ENCODE measurements around the gene RICTOR. TPM values are rescaled to one million over a fixed set of nuclear protein-coding genes. Genes with fewer than 3 reads are reported as not detected.

The RICTOR gene, protein sequence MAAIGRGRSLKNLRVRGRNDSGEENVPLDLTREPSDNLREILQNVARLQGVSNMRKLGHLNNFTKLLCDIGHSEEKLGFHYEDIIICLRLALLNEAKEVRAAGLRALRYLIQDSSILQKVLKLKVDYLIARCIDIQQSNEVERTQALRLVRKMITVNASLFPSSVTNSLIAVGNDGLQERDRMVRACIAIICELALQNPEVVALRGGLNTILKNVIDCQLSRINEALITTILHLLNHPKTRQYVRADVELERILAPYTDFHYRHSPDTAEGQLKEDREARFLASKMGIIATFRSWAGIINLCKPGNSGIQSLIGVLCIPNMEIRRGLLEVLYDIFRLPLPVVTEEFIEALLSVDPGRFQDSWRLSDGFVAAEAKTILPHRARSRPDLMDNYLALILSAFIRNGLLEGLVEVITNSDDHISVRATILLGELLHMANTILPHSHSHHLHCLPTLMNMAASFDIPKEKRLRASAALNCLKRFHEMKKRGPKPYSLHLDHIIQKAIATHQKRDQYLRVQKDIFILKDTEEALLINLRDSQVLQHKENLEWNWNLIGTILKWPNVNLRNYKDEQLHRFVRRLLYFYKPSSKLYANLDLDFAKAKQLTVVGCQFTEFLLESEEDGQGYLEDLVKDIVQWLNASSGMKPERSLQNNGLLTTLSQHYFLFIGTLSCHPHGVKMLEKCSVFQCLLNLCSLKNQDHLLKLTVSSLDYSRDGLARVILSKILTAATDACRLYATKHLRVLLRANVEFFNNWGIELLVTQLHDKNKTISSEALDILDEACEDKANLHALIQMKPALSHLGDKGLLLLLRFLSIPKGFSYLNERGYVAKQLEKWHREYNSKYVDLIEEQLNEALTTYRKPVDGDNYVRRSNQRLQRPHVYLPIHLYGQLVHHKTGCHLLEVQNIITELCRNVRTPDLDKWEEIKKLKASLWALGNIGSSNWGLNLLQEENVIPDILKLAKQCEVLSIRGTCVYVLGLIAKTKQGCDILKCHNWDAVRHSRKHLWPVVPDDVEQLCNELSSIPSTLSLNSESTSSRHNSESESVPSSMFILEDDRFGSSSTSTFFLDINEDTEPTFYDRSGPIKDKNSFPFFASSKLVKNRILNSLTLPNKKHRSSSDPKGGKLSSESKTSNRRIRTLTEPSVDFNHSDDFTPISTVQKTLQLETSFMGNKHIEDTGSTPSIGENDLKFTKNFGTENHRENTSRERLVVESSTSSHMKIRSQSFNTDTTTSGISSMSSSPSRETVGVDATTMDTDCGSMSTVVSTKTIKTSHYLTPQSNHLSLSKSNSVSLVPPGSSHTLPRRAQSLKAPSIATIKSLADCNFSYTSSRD (N-terminal part only)
- 10 to 100 TPM; 51.4 to 70.9 (median 60.1) TPM for total RNA-seq
- polyA plus RNA-seq = 1 to 10 TPM; 6.3 to 8.7 (median 7.6) TPM
- long read RNA-seq, donor 1 = 0 reads
- long read RNA-seq, donor 2 = 0 reads

DNA sequence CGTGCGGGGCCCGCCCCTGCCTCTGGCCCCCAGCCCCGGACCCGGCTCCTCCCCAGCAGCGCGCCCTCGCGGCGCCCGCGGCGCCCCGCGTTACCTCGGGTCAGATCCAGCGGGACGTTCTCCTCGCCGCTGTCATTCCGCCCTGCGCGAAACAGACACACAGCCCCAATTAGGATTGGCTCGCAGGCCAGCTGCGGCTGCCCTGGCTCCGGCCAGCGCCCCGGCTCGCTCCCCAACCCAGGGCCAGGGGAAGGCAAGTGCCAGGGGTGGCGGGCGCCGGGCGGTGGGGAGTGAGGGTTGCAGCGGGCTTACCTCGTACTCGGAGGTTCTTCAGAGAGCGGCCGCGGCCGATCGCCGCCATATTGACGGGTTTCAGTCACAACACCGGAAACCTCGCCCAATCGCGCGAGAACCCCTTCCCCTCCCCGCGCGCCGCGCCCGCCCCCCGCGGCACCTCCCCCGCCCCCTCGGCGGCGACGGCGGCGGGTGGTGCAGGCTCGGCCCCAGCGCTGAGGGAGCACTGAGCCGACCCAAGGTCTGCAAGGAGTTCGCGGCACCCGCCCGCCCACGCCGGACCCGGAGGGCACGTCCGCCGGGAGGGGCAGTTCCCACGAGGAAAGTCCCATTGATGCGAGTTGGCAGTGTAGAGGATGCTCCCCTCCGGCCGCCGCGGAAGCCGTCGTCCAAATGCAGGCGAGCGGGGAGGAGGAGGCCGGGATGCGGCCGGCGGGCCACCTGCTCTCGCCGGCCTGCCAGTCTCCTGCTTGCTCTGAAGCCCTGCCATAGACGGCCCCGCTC, at the start of gene RICTOR:
RICTOR (minus strand) TSS at position 383 of the 798 bp plus-strand sequence; CDS start at position 361, 22 bp downstream.
- Histone ChIP-seq H3K36me3 (peaks cover 0 to 8% (median 1%) of the 10 kb centered on the region in 6 donors), H3K4me3 (peak within 1 kb of the TSS; percentile 66 to 91 (median 84)), H3K27ac (peak within 1 kb of the TSS; percentile 97 to 100 (median 99)), H3K4me1 (peaks cover 24 to 72% (median 52%) of the 10 kb centered on the region in 6 donors), H3K9me3 (no peaks in the 10 kb centered on the region), H3K27me3 (replicated peaks in 1 of 7) (peaks cover 0 to 2% (median 0%) of the 10 kb centered on the region in 7 donors)
- intact Hi-C loops (cut with DNase I; ENCODE audit: low total_unique reads) = no loop called here
- peak; percentile 98 for DNase-seq
- TF ChIP-seq POLR2AphosphoS5 (IDR thresholded peaks at IDR 0.05) = peak; percentile 89 to 97 (median 94)
- TF ChIP-seq POLR2A (IDR thresholded peaks at IDR 0.05) = peak in 2 of 3 donors; percentile 2 to 71
- TF ChIP-seq, protein P1, sequence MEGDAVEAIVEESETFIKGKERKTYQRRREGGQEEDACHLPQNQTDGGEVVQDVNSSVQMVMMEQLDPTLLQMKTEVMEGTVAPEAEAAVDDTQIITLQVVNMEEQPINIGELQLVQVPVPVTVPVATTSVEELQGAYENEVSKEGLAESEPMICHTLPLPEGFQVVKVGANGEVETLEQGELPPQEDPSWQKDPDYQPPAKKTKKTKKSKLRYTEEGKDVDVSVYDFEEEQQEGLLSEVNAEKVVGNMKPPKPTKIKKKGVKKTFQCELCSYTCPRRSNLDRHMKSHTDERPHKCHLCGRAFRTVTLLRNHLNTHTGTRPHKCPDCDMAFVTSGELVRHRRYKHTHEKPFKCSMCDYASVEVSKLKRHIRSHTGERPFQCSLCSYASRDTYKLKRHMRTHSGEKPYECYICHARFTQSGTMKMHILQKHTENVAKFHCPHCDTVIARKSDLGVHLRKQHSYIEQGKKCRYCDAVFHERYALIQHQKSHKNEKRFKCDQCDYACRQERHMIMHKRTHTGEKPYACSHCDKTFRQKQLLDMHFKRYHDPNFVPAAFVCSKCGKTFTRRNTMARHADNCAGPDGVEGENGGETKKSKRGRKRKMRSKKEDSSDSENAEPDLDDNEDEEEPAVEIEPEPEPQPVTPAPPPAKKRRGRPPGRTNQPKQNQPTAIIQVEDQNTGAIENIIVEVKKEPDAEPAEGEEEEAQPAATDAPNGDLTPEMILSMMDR (IDR thresholded peaks at IDR 0.05 in 8 of 11, conservative IDR thresholded peaks at IDR 0.05 in 3 of 11) = peak in 1 of 11 experiments; percentile 11
- WGBS, 5 donors = 0 to 1% (median 0%) methylated on average over 41 to 94 of the region's 94 CpGs

DNA sequence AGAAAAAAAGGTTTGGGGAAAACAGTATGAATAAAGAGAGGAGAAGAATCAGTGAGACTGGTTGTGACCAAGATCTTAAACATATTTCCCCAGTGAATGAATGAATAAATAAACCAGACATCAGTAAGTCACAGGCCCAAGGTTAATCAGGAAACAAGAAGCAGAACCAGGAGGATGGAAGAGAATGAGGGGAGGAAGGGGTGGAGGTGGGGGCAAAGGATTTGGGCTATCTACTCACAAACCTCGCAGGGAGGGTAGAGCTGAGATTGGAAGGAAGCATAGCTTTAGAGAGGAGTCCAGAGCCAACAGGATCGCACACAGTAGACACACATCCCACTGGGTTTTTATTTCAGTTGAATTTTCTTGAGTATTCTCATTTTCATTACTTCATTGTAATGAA, 47.7 kb upstream of the RICTOR start:
- Histone ChIP-seq H3K9me3 (no peaks in the 10 kb centered on the region), H3K27me3 (replicated peaks in 1 of 7) (no peaks in the 10 kb centered on the region), H3K27ac (no peak overlapping the region), H3K4me3 (no peak overlapping the region), H3K4me1 (no peaks in the 10 kb centered on the region), H3K36me3 (peaks cover 0 to 98% (median 8%) of the 10 kb centered on the region in 6 donors)
- intact Hi-C loops (cut with DNase I; ENCODE audit: low total_unique reads) = no loop called here
- no peak for DNase-seq
- TF ChIP-seq POLR2AphosphoS5 (IDR thresholded peaks at IDR 0.05) (no peak), POLR2A (IDR thresholded peaks at IDR 0.05) (no peak)
- TF ChIP-seq, protein P1 (IDR thresholded peaks at IDR 0.05 in 8 of 11, conservative IDR thresholded peaks at IDR 0.05 in 3 of 11) = no peak
- WGBS, 5 donors = 74 to 89% (median 79%) methylated on average over 2 of the region's 2 CpGs

GRCh38 chr5:39121315-39121714, 47.1 kb upstream of the RICTOR start:
- Histone ChIP-seq H3K27ac (no peak overlapping the region), H3K36me3 (peaks cover 0 to 98% (median 11%) of the 10 kb centered on the region in 6 donors), H3K9me3 (no peaks in the 10 kb centered on the region), H3K4me1 (peaks cover 0 to 3% (median 0%) of the 10 kb centered on the region in 6 donors), H3K4me3 (no peak overlapping the region), H3K27me3 (replicated peaks in 1 of 7) (no peaks in the 10 kb centered on the region)
- intact Hi-C loops (cut with DNase I; ENCODE audit: low total_unique reads) = no loop called here
- DNase-seq = no peak
- TF ChIP-seq, protein P1 (IDR thresholded peaks at IDR 0.05 in 8 of 11, conservative IDR thresholded peaks at IDR 0.05 in 3 of 11) = no peak
- TF ChIP-seq POLR2AphosphoS5 (IDR thresholded peaks at IDR 0.05) = no peak
- no peak for TF ChIP-seq POLR2A (IDR thresholded peaks at IDR 0.05)
- 80 to 88% (median 87%) methylated on average over 1 of the region's 1 CpG for WGBS, 5 donors

All from spleen (tissue), 13 donors.